H1 (cell line): ENCODE measurements around the gene PRIMA1.

Experiments
- CTCF ChIP-seq, 3 experiments: IDR thresholded peaks; 1 replicate in 2 of 3; 2 replicates in 1 of 3; pipeline versions ENCODE4 v1.5.1 to v1.6.1; 2011; ENCODE audit warnings: low read length in 3 of 3, mild to moderate bottlenecking in 3 of 3, inconsistent platforms in 2 of 3, low read depth in 1 of 3, moderate library complexity in 1 of 3; ENCODE audit not compliant: insufficient read depth in 1 of 3; ENCODE audit errors: control extremely low read depth in 1 of 3
- EZH2 ChIP-seq: fragments of 200-600 bp; sonication (generic); IDR thresholded peaks from 2 replicates; pipeline ENCODE4 v1.7.1; 2012; ENCODE audit warnings: low read depth, mild to moderate bottlenecking, moderate library complexity, low read length, inconsistent platforms; ENCODE audit not compliant: severe bottlenecking
- POLR2A ChIP-seq, 2 experiments: IDR thresholded peaks; 1 replicate in 1 of 2; 2 replicates in 1 of 2; pipeline ENCODE4 v1.6.1; 2011; ENCODE audit warnings: low read depth in 2 of 2, low read length in 2 of 2, mild to moderate bottlenecking in 2 of 2; ENCODE audit errors: control extremely low read depth in 1 of 2
- POLR2AphosphoS5 ChIP-seq: IDR thresholded peaks from 2 replicates; pipeline ENCODE4 v1.6.1; 2011; ENCODE audit warnings: low read depth, low read length
- RXRA ChIP-seq: IDR thresholded peaks from 2 replicates; pipeline ENCODE4 v1.6.1; 2011; ENCODE audit warnings: low read depth, mild to moderate bottlenecking, low read length, moderate library complexity; ENCODE audit not compliant: insufficient read depth
- SUZ12 ChIP-seq: fragments of 200-600 bp; sonication (generic); IDR thresholded peaks from 2 replicates; pipeline ENCODE4 v1.6.1; 2012; ENCODE audit warnings: mild to moderate bottlenecking, inconsistent platforms, low read length, moderate library complexity, mixed read lengths
- TAF1 ChIP-seq: IDR thresholded peaks from 2 replicates; pipeline ENCODE4 v1.6.1; 2011; ENCODE audit warnings: mild to moderate bottlenecking, low read depth, low read length

- TF ChIP-seq SUZ12: no peak
- TF ChIP-seq RXRA: no peak
- no peak for TF ChIP-seq EZH2
- no peak for TF ChIP-seq CTCF (IDR thresholded peaks at IDR 0.05; ENCODE audit: control extremely low read depth in 1 of 3, insufficient read depth in 1 of 3, low read depth in 1 of 3, low read length in 3 of 3)
- no peak for TF ChIP-seq POLR2A (IDR thresholded peaks at IDR 0.05; ENCODE audit: control extremely low read depth in 1 of 2, low read depth in 2 of 2, low read length in 2 of 2)
- TF ChIP-seq TAF1: no peak
- TF ChIP-seq POLR2AphosphoS5: no peak
Measured at GRCh38 chr14:93712079-93712837, 76.0 kb downstream of the PRIMA1 start.
